Measurements from ENCODE around the gene RAB28. TPM values are rescaled to one million over a fixed set of nuclear protein-coding genes. Genes with fewer than 3 reads are reported as not detected.

RAB28 gene
- total and polyA plus RNA-seq, 2 of the 8 experiments (the other 6 are each of a cell fraction or from before 2014, with no cell fraction given) = 16.0 to 18.7 TPM

GRCh38 chr4:13340672-13341071 lies 143.5 kb downstream of the RAB28 start (continued):
- TF ChIP-seq ATF2 (IDR thresholded peaks at IDR 0.05; ENCODE audit: low read length) (no peak), EP300 (IDR thresholded peaks at IDR 0.05; ENCODE audit: borderline replicate concordance in 1 of 2, low read depth in 2 of 2, low read length in 2 of 2) (no peak), CHD1 (IDR thresholded peaks at IDR 0.05; ENCODE audit: low read depth, low read length) (no peak), SIRT6 (IDR thresholded peaks at IDR 0.05; ENCODE audit: low read length) (no peak)

Measured in H1 (cell line).